HG03045 (cell line): ENCODE results near the gene CCNT2.
"Not testable (repeated sequence)": the region's sequence is repeated elsewhere in the genome, so short reads cannot be mapped to it uniquely, and the experiment has no call there.

Experiments used
- ATAC-seq: cut with Tn5 transposase; IDR thresholded peaks from one replicate; pipeline ENCODE4 v1.9.1; 2021; ENCODE audit warnings: mild to moderate bottlenecking, moderate library complexity; ENCODE audit not compliant: unreplicated experiment

The CCNT2 gene

GRCh38 chr2:134917888-134918525 lies 615 bp upstream of the CCNT2 start:
- peak; percentile 78 for ATAC-seq

- ATAC-seq, result peak; percentile 1
Measured at GRCh38 chr2:134919341-134920210, 954 bp downstream of the CCNT2 start.

DNA sequence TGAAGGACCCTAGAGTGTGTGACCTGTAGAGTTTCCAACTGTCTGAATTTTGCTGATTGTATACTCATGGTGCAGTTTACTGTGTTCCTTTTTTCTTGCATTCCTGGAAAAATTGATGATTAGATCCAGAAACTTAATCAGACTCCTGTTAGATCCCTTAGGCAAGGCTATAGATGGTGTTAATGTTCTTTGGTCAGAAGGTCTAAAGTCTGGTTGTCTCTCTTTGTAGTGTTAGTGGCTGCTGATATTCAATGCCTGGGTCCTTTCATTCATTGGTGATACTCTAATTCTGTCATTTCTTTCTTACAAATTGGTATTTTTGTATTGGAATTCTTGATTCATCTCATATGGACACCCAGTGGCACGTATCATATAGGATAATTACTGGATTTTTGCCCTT lies 6.3 kb downstream of the CCNT2 start:
- no peak for ATAC-seq

DNA sequence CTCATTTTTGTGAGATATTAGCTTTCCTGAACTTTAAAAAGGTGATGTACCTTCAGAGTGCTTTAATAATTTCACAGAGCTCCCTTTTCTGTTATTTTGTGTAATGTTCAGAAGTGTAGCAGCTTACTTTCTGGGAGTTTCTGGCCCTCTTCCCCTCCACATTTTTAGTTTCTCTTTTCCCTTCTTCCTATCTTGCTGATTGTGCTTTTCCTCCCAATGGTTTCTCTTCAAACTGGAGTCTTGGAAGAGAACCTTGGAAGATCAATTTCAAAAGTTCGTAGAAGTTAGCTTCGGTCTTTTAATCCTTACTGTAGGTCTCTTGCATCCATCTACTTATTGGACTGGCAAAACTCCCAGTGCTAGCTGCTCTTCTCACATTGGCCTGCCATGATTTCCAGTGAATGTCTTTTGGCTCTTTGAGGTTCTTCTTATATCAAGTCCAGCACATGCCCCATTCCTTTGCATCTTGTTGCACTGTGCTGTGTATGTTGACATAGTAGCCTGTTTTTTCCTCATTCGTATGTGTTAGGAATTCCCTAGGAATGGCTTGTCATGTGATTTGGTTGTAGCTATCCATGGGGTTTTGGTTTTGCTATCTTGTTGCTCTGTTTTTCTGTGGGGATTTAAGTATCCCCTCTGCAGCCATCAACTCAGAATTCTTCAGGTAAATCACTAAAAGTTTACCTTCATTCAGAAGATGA lies 7.8 kb downstream of the CCNT2 start:
- ATAC-seq, result no peak

DNA sequence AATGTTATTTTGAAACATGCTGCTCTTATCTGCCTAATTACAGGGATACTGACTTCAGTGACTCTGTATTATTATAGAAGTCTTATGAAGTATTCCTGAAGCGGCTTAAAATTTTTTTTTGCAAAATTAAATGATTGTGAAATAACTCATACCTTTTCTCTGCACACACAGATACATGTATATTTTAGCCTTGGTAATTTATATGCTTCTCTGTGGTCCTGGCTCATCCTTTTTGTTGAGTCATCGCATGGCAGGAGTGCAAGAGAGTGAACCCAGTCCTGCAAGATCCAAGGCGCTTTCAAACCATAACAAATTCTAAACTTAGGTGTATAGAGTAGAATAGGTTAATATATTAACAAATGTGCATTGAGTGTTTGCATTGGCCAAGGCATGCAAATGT lies 8.6 kb downstream of the CCNT2 start:
- ATAC-seq, result no peak

DNA sequence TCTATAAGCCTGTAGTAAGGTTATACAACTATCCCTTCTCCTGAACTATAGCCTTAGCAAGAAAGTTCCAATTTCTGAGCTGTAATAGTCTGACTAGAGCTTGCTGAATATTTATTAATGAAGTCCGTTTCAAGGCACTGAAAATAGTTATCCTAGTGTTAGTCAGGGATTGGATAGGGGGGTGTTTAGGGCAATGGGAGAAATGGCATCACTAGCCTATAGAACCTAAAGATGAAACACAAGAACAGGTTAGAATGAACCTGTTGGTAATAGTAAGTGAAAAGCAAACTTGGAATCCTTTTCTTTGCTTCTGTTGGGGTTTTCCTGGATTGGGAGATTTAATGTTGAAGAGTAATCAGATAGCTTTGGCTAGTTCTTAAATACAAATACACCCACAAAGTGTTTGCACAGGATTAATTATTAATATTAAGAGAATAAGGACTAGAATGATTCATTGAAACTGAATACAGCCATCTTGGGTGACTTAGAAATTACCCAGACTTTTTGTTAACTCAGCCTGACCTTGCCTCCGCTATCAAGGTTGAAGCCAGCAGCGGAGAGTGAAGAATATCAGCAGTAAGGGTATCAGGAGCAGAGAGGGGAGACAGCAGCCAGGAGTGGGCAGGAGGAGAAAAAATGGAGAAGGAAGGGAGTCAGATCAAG lies 14.4 kb downstream of the CCNT2 start:
- ATAC-seq, result no peak

DNA sequence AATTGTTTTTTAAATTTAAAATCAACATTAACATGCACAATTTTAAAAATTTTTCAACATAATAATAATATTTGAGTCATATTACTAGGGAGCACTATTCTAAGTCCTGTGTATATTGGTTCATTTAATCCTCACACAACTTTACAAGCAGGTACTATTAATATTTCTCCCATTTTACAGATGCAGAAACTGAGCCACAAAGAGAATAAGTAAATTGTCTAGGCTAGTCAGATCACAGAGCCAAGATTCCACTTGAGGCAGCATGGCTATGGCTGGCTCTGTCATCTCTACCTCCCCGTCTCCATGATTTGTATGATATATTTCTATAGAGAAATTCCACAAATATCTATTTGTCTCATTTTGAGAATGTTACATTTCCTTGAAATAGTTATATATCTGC lies 15.1 kb downstream of the CCNT2 start:
- no peak for ATAC-seq

- ATAC-seq, result no peak
Measured at GRCh38 chr2:134934150-134934549, 15.5 kb downstream of the CCNT2 start.

DNA sequence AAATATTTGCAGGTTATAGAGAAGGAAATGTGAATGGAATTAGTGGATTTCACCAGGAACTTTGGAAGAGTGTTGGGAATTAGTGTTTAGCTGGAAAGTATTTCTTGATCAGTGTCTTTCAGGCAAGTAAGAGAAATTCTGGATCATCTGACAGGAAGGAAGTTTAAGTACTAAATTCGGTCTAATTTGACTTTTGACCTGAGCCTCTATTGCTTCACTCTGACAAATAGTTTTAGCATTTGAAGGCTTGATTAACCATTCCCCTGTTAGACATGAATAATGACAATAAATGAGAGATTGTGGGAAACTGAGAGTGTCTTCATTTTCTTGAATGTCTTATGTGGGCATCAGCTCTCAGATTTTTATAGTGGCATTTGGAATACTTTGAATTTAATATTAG lies 16.0 kb downstream of the CCNT2 start:
- no peak for ATAC-seq

- ATAC-seq, result no peak
Measured at GRCh38 chr2:134936691-134937090, 18.1 kb downstream of the CCNT2 start.

- no peak for ATAC-seq
Measured at GRCh38 chr2:134943540-134943939, 24.9 kb downstream of the CCNT2 start.

DNA sequence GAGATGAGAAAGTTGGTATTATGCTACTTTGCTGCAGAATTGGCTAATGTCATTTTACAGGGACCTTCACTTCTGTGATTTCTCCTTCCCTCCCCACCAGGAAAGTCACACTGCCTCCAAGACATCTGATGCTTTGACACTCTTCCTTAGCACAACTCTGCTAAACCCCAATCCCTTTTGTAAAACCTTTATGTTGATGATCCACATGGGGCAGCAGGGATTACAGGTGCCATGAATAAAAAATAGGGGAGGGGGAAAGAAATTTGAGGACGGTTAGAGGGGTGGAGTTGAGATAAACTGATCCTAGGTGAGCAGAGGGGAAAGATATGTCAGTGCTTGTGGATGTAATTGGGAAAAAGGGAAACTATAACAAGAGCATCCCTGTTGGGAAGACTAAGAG lies 26.4 kb downstream of the CCNT2 start:
- ATAC-seq, result no peak

- ATAC-seq, result no peak
Measured at GRCh38 chr2:134946073-134946472, 27.5 kb downstream of the CCNT2 start.

- no peak for ATAC-seq
Measured at GRCh38 chr2:134949981-134950708, 31.5 kb downstream of the CCNT2 start.

DNA sequence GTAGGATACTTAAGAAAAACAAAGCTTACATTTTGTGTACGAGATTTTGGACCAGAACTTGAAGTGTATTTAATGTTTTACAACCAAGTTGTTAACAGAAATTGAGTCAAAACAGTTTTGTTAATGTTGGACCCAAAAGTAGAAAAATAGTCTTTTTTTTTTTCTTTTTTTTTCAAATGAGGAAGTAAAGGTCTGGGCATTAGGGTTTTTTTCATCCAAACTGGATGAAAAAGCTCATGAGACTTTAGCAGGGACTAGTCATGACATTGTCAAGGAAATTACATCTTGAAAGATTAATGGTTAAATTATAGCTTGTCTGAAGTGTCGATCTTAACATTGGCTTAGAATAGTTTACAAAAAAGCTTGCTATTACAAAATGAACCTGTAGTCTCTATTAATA lies 32.3 kb downstream of the CCNT2 start:
- no peak for ATAC-seq

DNA sequence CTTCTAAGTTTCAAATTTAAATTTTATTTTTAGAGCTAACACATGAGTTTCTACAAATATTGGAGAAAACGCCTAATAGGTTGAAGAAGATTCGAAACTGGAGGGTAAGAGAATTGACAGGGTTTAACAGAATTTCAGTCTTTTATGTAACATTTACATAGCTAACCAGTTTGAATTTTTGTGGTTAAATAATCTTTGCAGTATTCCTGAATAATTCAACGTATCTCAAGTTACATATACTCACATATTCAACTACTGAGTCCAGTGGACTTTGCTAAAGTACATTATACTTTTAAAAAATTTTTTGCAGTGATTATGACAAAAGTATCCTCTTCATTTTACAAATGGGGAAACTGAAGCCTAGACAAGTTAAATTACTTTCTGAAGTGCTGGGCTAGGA lies 34.0 kb downstream of the CCNT2 start:
- no peak for ATAC-seq

GRCh38 chr2:134954065-134954464 lies 35.4 kb downstream of the CCNT2 start:
- ATAC-seq, result no peak

GRCh38 chr2:134955744-134956143 lies 37.1 kb downstream of the CCNT2 start:
- ATAC-seq, result no peak

GRCh38 chr2:134957477-134957876 lies 38.9 kb downstream of the CCNT2 start:
- ATAC-seq, result no peak

DNA sequence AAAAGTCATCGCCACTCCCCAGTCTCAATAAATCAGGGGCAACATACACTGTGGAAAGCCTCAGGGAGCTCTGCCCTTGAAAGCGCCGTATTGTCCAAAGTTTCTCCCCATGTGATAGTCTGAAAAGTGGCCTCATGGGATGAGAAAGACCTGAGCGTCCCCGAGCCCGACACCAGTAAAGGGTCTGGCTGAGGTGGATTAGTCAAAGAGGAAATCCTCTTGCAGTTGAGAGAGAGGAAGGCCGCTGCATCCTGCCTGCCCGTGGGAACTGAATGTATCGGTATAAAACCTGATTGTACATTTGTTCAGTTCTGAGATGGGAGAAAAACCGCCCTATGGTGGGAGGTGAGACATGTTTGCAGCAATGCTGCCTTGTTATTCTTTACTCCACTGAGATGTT lies 48.5 kb downstream of the CCNT2 start:
- not testable (repeated sequence) for ATAC-seq
